ENCODE data around the gene BLID. TPM values are rescaled to one million over a fixed set of nuclear protein-coding genes. Genes with fewer than 3 reads are reported as not detected.

BLID gene
- total RNA-seq, 1 donor from 2014 or later: 0.52 TPM

DNA sequence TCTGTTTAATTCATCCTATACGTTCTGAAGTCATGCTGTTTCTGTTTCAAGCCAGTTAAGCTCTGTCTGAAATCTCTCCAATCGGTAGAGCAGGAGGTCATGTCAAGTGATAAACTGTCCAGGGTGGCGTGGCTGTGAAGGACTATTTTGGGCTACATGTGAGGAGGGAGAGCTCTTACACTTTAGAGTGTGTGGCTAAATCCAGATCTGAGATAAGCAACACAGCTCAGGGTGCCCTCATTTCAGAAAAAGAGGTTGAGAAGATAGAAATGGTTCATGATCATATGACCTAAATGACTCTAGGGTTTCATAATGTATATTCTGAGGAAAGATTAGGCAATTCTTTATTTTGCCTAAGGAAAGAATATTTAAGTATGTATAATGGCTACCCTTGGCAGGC, 8.4 kb downstream of the BLID start:
- Histone ChIP-seq H3K9me3 (ENCODE audit: control insufficient read depth in 3 of 3, low read length in 3 of 3) (no peaks in the 10 kb centered on the region), H3K4me3 (ENCODE audit: low read length in 3 of 3) (peak overlapping the region in 1 of 3 donors; percentile 11), H3K36me3 (ENCODE audit: control insufficient read depth in 3 of 3, insufficient read depth in 3 of 3, low read length in 3 of 3) (no peaks in the 10 kb centered on the region), H3K27ac (ENCODE audit: low read depth, low read length) (peak overlapping the region; percentile 85), H3K4me1 (ENCODE audit: control insufficient read depth in 3 of 3, insufficient read depth in 3 of 3, low read length in 3 of 3) (peaks cover 13 to 21% (median 20%) of the 10 kb centered on the region in 3 donors), H3K27me3 (ENCODE audit: control insufficient read depth in 3 of 3, insufficient read depth in 3 of 3, low read length in 3 of 3) (no peaks in the 10 kb centered on the region), H3K9ac (ENCODE audit: low read depth in 1 of 3, low read length in 3 of 3) (no peak overlapping the region)

DNA sequence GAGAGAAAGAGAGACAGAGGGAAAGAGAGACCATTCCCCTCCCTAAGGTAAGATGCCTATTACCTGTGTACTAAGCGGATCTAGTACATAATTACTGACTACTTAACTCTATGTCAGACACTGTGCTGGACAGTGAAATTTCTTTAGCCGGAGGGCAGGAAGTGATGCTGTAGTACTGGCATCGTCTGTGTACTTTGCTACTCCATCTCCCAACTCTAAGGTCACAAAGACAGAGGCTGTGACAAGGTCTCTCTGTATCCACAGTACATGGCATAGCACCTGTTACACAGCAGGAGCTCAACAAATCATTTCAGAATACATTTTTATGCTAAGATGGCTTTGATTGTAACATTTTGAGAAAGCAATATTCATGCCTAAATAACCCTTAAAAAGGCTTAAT, 9.0 kb downstream of the BLID start:
- peak overlapping the region; percentile 85 for H3K27ac ChIP-seq (ENCODE audit: low read depth, low read length)
- peaks cover 16 to 26% (median 24%) of the 10 kb centered on the region in 3 donors for H3K4me1 ChIP-seq (ENCODE audit: control insufficient read depth in 3 of 3, insufficient read depth in 3 of 3, low read length in 3 of 3)
- H3K9me3 ChIP-seq (ENCODE audit: control insufficient read depth in 3 of 3, low read length in 3 of 3): no peaks in the 10 kb centered on the region
- H3K36me3 ChIP-seq (ENCODE audit: control insufficient read depth in 3 of 3, insufficient read depth in 3 of 3, low read length in 3 of 3): no peaks in the 10 kb centered on the region
- no peak overlapping the region for H3K4me3 ChIP-seq (ENCODE audit: low read length in 3 of 3)
- no peaks in the 10 kb centered on the region for H3K27me3 ChIP-seq (ENCODE audit: control insufficient read depth in 3 of 3, insufficient read depth in 3 of 3, low read length in 3 of 3)
- H3K9ac ChIP-seq (ENCODE audit: low read depth in 1 of 3, low read length in 3 of 3): no peak overlapping the region

DNA sequence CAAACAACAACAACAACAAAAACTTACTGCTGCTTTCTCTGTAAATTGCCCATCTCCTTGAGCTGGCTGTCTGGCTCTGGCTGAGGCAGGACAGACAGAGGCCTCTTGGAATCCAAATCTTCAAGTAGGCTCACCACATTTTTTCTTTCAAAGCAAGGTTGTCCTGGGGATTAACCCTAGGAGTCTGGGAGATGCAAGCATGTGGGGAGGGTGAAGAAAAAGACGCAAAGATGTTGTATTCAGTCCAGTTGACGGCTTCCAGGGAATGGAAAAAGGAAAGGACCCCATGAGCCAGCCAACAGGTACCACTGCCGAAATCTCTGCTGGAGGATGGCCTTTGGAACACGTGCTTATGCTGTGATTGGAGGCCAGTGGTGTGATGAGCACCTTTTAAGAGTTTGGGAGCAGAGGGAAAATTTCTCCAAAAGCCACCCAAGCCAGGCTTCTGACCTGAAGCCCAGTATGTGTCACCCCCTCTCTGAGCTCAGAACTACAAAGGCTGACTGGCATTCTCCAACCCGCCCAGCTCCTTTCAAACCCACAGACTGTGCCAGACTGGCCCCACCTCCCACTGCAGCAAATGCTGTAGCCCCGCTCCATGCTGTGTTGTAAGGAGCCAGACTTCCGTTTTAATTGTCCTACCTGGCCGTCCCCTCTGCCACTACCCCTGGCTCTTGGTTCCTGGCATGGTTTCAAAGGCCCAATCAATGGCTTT, 10.8 kb downstream of the BLID start:
- Histone ChIP-seq H3K36me3 (ENCODE audit: control insufficient read depth in 3 of 3, insufficient read depth in 3 of 3, low read length in 3 of 3) (no peaks in the 10 kb centered on the region), H3K27me3 (ENCODE audit: control insufficient read depth in 3 of 3, insufficient read depth in 3 of 3, low read length in 3 of 3) (no peaks in the 10 kb centered on the region), H3K4me1 (ENCODE audit: control insufficient read depth in 3 of 3, insufficient read depth in 3 of 3, low read length in 3 of 3) (peaks cover 16 to 31% (median 26%) of the 10 kb centered on the region in 3 donors), H3K27ac (ENCODE audit: low read depth, low read length) (no peak overlapping the region), H3K4me3 (ENCODE audit: low read length in 3 of 3) (no peak overlapping the region), H3K9ac (ENCODE audit: low read depth in 1 of 3, low read length in 3 of 3) (no peak overlapping the region), H3K9me3 (ENCODE audit: control insufficient read depth in 3 of 3, low read length in 3 of 3) (no peaks in the 10 kb centered on the region)

DNA sequence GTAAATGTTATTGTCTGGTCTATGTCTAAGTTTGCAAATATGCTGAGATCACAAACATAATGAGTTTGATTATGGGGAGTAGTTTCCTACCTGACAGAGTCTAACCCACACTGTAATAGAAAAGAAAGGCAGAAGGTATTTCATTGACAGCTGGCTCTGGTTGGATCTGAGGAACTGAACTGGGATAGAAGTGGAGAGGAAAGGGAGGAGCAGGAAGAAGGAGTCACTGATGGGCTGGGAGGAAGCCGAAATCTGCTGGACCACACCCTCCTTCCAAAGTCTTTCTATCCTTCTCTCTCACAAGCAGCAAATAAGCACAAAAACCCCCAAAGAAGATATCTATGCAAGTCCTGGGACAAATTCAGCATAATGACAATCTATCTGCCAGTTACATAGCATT, 11.7 kb downstream of the BLID start:
- no peaks in the 10 kb centered on the region for H3K9me3 ChIP-seq (ENCODE audit: control insufficient read depth in 3 of 3, low read length in 3 of 3)
- H3K27ac ChIP-seq (ENCODE audit: low read depth, low read length): no peak overlapping the region
- no peaks in the 10 kb centered on the region for H3K27me3 ChIP-seq (ENCODE audit: control insufficient read depth in 3 of 3, insufficient read depth in 3 of 3, low read length in 3 of 3)
- H3K4me3 ChIP-seq (ENCODE audit: low read length in 3 of 3): no peak overlapping the region
- H3K9ac ChIP-seq (ENCODE audit: low read depth in 1 of 3, low read length in 3 of 3): no peak overlapping the region
- H3K36me3 ChIP-seq (ENCODE audit: control insufficient read depth in 3 of 3, insufficient read depth in 3 of 3, low read length in 3 of 3): no peaks in the 10 kb centered on the region
- peaks cover 16 to 31% (median 26%) of the 10 kb centered on the region in 3 donors for H3K4me1 ChIP-seq (ENCODE audit: control insufficient read depth in 3 of 3, insufficient read depth in 3 of 3, low read length in 3 of 3)

DNA sequence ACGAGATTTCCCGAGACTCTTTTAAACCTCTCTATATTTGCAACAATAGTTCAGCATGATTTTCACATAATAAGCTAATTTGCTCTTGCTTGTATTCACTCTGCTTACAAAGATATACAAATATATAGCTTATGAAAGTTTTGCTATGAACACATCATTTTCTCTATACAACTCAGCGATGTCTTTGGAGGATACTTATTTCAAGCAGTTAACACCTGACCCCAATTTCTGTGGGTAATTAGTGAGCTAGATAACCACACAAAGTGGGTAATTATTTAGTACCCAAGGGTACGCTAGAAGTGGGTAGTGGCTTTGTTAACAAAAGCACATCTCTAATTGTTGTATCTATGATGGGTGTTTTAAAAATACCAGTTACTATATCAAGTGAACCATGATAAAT, 12.3 kb downstream of the BLID start:
- no peaks in the 10 kb centered on the region for H3K9me3 ChIP-seq (ENCODE audit: control insufficient read depth in 3 of 3, low read length in 3 of 3)
- H3K27ac ChIP-seq (ENCODE audit: low read depth, low read length): no peak overlapping the region
- H3K4me3 ChIP-seq (ENCODE audit: low read length in 3 of 3): no peak overlapping the region
- no peaks in the 10 kb centered on the region for H3K27me3 ChIP-seq (ENCODE audit: control insufficient read depth in 3 of 3, insufficient read depth in 3 of 3, low read length in 3 of 3)
- H3K4me1 ChIP-seq (ENCODE audit: control insufficient read depth in 3 of 3, insufficient read depth in 3 of 3, low read length in 3 of 3): peaks cover 16 to 25% (median 22%) of the 10 kb centered on the region in 3 donors
- no peaks in the 10 kb centered on the region for H3K36me3 ChIP-seq (ENCODE audit: control insufficient read depth in 3 of 3, insufficient read depth in 3 of 3, low read length in 3 of 3)
- no peak overlapping the region for H3K9ac ChIP-seq (ENCODE audit: low read depth in 1 of 3, low read length in 3 of 3)

DNA sequence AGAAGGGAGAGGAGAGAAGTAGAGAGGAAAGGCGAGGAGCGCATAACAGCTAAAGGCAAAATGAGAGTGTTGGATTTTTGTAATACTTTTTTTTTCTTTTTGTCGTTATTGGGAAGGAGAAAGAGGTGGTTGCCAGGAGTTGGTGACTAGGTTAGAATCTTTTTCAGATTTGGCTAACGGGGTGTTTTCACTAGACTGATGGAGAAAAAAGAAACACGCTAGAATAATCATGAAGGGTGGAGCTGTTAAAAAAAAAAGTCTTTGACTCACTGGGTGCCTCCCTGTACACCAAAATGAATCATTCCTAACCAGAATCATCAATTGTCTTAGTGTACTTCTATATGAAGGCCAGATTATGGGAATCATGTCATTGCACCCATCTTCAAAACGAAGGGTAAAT, 12.7 kb downstream of the BLID start:
- H3K27ac ChIP-seq (ENCODE audit: low read depth, low read length): no peak overlapping the region
- no peak overlapping the region for H3K4me3 ChIP-seq (ENCODE audit: low read length in 3 of 3)
- H3K36me3 ChIP-seq (ENCODE audit: control insufficient read depth in 3 of 3, insufficient read depth in 3 of 3, low read length in 3 of 3): no peaks in the 10 kb centered on the region
- H3K9ac ChIP-seq (ENCODE audit: low read depth in 1 of 3, low read length in 3 of 3): no peak overlapping the region
- peaks cover 13 to 20% (median 18%) of the 10 kb centered on the region in 3 donors for H3K4me1 ChIP-seq (ENCODE audit: control insufficient read depth in 3 of 3, insufficient read depth in 3 of 3, low read length in 3 of 3)
- H3K27me3 ChIP-seq (ENCODE audit: control insufficient read depth in 3 of 3, insufficient read depth in 3 of 3, low read length in 3 of 3): no peaks in the 10 kb centered on the region
- no peaks in the 10 kb centered on the region for H3K9me3 ChIP-seq (ENCODE audit: control insufficient read depth in 3 of 3, low read length in 3 of 3)

DNA sequence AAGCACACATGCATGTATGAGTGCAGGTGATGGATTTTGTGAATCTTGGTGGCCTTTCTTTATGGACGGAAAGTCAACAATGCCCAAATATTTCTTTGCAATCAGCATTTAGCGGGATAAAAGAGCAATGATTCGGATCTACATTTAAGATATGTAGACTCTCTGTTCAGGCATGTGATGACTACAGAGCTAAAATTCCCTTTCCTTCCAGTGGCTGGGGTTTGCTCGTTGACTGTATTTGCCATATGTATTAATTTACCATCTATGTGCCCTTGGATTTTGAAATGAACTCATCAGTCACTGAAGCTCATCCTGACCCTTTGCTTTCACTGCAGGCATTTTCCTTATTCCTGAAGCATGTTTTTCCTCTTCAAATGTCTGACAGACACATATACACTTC, 13.6 kb downstream of the BLID start:
- H3K9ac ChIP-seq (ENCODE audit: low read depth in 1 of 3, low read length in 3 of 3): no peak overlapping the region
- H3K27me3 ChIP-seq (ENCODE audit: control insufficient read depth in 3 of 3, insufficient read depth in 3 of 3, low read length in 3 of 3): no peaks in the 10 kb centered on the region
- peaks cover 9 to 17% (median 12%) of the 10 kb centered on the region in 3 donors for H3K4me1 ChIP-seq (ENCODE audit: control insufficient read depth in 3 of 3, insufficient read depth in 3 of 3, low read length in 3 of 3)
- no peaks in the 10 kb centered on the region for H3K9me3 ChIP-seq (ENCODE audit: control insufficient read depth in 3 of 3, low read length in 3 of 3)
- H3K27ac ChIP-seq (ENCODE audit: low read depth, low read length): peak overlapping the region; percentile 93
- peak overlapping the region in 1 of 3 donors; percentile 90 for H3K4me3 ChIP-seq (ENCODE audit: low read length in 3 of 3)
- H3K36me3 ChIP-seq (ENCODE audit: control insufficient read depth in 3 of 3, insufficient read depth in 3 of 3, low read length in 3 of 3): no peaks in the 10 kb centered on the region

DNA sequence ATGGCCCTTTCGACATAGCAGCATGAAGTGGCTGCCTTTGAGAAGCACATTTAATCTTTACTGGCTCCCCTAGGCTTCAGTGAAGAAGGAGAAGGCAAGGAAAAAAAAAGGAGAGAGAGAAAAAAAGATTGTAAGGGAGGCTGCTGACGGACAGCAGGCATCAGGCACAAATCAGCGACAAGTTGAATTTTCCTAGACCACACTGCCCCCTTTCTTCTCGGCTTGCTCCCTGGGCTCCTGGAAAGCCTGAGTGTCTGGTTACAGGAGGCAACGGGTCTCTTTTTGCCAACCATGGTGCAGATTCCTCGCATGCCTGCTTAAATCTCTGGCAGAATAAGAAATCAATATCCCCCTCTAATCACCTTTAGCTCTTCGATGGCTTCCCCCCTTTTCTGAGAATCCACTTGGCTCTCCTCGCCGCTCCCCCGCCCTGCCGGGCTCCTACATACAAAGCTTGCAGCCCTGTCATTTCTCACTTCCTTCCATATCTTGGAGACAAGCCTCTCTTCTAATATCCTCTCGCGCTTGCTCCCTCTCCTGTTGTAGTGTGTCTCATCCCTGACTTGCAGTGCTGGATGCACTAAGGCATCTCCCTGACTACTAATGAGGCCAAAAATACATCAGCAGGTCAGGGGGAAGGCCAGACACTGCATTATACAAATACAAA, 14.3 kb downstream of the BLID start:
- H3K36me3 ChIP-seq (ENCODE audit: control insufficient read depth in 3 of 3, insufficient read depth in 3 of 3, low read length in 3 of 3): no peaks in the 10 kb centered on the region
- peaks cover 7 to 12% (median 10%) of the 10 kb centered on the region in 3 donors for H3K4me1 ChIP-seq (ENCODE audit: control insufficient read depth in 3 of 3, insufficient read depth in 3 of 3, low read length in 3 of 3)
- peak overlapping the region; percentile 93 for H3K27ac ChIP-seq (ENCODE audit: low read depth, low read length)
- H3K9me3 ChIP-seq (ENCODE audit: control insufficient read depth in 3 of 3, low read length in 3 of 3): no peaks in the 10 kb centered on the region
- peak overlapping the region; percentile 75 to 90 (median 80) for H3K4me3 ChIP-seq (ENCODE audit: low read length in 3 of 3)
- peak overlapping the region; percentile 81 to 88 (median 85) for H3K9ac ChIP-seq (ENCODE audit: low read depth in 1 of 3, low read length in 3 of 3)
- H3K27me3 ChIP-seq (ENCODE audit: control insufficient read depth in 3 of 3, insufficient read depth in 3 of 3, low read length in 3 of 3): no peaks in the 10 kb centered on the region

DNA sequence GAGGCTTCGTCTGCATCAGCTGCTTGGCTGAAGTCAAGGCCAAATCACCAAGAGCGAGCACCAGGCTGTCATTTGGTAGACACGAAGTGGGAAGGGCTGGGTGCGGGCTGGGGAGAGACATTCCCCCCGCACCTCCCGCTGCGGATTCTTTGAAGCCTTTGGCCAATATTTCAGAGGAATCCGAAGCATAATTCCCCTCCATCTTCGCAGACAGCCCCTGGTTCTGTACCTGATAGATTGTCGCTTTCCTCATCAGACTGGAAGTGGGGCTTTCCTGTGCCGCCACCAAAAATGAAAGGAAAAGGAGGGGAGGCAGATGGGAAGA, 15.3 kb downstream of the BLID start:
- peak overlapping the region; percentile 93 for H3K27ac ChIP-seq (ENCODE audit: low read depth, low read length)
- no peaks in the 10 kb centered on the region for H3K27me3 ChIP-seq (ENCODE audit: control insufficient read depth in 3 of 3, insufficient read depth in 3 of 3, low read length in 3 of 3)
- no peaks in the 10 kb centered on the region for H3K36me3 ChIP-seq (ENCODE audit: control insufficient read depth in 3 of 3, insufficient read depth in 3 of 3, low read length in 3 of 3)
- H3K9ac ChIP-seq (ENCODE audit: low read depth in 1 of 3, low read length in 3 of 3): peak overlapping the region; percentile 81 to 88 (median 85)
- no peaks in the 10 kb centered on the region for H3K9me3 ChIP-seq (ENCODE audit: control insufficient read depth in 3 of 3, low read length in 3 of 3)
- peak overlapping the region; percentile 75 to 90 (median 80) for H3K4me3 ChIP-seq (ENCODE audit: low read length in 3 of 3)
- H3K4me1 ChIP-seq (ENCODE audit: control insufficient read depth in 3 of 3, insufficient read depth in 3 of 3, low read length in 3 of 3): peaks cover 7 to 10% (median 10%) of the 10 kb centered on the region in 3 donors

DNA sequence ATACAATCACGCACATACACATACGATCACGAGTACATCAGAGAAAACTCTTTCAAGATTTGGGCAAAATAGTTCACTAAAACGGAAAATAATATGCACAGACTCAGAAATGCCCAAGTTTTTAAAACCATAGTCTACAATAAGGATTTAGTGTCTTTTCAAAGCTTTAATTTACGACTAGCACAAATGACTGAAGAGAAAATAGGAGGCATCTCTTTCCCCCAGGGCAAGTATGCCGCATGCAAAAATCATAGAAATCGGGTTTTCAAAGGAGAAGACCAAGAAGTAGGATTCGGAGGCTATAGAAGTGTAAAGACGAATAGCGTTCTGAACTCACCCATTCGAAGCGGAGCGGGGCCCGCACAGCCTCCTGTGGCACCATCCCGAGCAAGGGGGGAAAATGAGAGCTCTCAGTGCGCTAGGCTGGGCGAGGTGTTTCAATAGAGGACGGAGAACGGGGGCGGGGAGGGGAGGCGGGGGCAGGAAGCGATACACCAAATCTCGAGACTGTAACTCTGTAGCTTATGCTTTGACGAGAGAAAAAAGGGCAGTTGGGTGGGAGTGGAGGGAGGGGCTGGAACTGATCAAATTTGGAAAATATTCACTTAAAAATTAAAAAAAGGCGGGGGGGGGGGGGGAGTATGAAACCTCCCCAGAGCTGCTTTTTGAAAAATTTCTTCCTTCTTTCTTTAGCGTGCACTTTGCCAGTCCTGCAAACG, 15.8 kb downstream of the BLID start:
- H3K36me3 ChIP-seq (ENCODE audit: control insufficient read depth in 3 of 3, insufficient read depth in 3 of 3, low read length in 3 of 3): no peaks in the 10 kb centered on the region
- no peaks in the 10 kb centered on the region for H3K27me3 ChIP-seq (ENCODE audit: control insufficient read depth in 3 of 3, insufficient read depth in 3 of 3, low read length in 3 of 3)
- peak overlapping the region; percentile 81 to 88 (median 85) for H3K9ac ChIP-seq (ENCODE audit: low read depth in 1 of 3, low read length in 3 of 3)
- peaks cover 7 to 10% (median 10%) of the 10 kb centered on the region in 3 donors for H3K4me1 ChIP-seq (ENCODE audit: control insufficient read depth in 3 of 3, insufficient read depth in 3 of 3, low read length in 3 of 3)
- H3K27ac ChIP-seq (ENCODE audit: low read depth, low read length): peak overlapping the region; percentile 93
- H3K4me3 ChIP-seq (ENCODE audit: low read length in 3 of 3): peak overlapping the region; percentile 75 to 90 (median 80)
- no peaks in the 10 kb centered on the region for H3K9me3 ChIP-seq (ENCODE audit: control insufficient read depth in 3 of 3, low read length in 3 of 3)

All from skeletal muscle tissue (tissue), 4 donors.